Frontal cortex (tissue), 4 donors: ENCODE data around the gene MRPL21. TPM values are rescaled to one million over a fixed set of nuclear protein-coding genes. Genes with fewer than 3 reads are reported as not detected.
"Not testable (repeated sequence)": the region's sequence is repeated elsewhere in the genome, so short reads cannot be mapped to it uniquely, and the experiment has no call there.

ENCODE experiments used
- DNase-seq, 2 donors: peaks; one replicate each; pipeline ENCODE4 v3.0.0; 2012; ENCODE audit warnings: low spot score in 2 of 2
- FAIRE-seq: peaks from 2 replicates; lab custom pipeline; 2012; peaks lifted over from hg19 to GRCh38; lab: Jason Lieb, UNC
- total RNA-seq: library from RNA; depleted of rRNA; stranded (reverse); fragments of >200 nt; gene quantifications from one replicate; pipeline ENCODE4 v1.2.3, GENCODE V29; 2014
- donor health status: control.
- donor health status: control.
- donor health status: control.

MRPL21 gene
- total RNA-seq, 1 donor from 2014 or later = 51.0 TPM

DNA sequence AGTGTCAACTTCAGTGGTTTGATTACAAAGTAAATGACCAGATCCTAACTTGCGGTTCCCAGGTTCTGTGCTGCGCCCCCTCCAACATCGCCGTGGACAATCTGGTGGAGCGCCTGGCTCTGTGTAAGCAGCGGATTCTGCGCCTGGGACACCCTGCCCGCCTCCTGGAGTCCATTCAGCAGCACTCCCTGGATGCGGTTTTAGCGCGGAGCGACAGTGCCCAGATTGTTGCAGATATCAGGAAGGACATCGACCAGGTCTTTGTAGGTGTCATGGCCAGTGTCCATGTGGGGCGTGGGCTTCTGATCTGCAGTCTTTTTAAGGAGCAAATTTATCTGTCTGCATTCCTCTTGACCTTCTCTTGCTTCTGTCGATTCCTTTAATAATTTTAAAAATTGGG lies 11.1 kb upstream of the MRPL21 start:
- FAIRE-seq = no peak

DNA sequence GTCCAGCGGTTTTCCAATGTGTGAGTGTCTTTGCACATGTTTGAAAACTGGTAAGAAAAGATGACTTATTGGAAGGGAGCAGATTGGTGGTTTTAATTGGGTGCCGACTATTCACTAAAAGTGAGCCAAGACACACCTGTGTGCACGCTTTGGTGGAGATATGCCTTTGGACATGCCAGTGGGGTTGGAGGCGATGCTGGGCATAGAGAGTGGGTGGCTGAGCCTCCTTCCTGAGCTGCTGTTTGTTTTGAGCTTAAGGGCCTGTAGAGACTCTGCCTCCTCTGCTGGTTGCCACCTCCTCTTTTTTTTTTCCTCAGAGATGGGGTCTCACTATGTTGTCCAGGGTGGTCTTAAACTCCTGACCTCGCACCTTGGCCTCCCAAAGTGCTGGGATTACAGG lies 9.6 kb upstream of the MRPL21 start:
- DNase-seq = no peak
- no peak for FAIRE-seq

More for the DNA sequence above, 11.1 kb upstream of the MRPL21 start:
- no peak for DNase-seq

DNA sequence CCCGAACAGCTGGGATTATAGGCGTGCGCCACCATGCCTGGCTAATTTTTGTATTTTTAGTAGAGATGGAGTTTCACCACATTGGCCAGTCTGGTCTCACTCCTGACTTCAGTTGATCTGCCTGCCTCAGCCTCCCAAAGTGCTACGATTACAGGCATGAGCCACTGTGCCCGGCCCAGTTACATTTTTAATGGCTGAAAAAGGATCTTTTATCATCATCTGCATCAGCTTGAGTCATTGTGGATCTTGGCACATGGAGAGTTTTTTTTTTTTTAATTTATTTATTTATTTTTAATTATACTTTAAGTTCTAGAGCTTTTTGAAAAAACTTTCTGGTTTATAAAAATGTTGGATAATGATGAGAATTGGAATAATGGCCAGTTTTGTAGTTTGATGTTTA lies 8.6 kb upstream of the MRPL21 start:
- DNase-seq (no peak), FAIRE-seq (no peak)

DNA sequence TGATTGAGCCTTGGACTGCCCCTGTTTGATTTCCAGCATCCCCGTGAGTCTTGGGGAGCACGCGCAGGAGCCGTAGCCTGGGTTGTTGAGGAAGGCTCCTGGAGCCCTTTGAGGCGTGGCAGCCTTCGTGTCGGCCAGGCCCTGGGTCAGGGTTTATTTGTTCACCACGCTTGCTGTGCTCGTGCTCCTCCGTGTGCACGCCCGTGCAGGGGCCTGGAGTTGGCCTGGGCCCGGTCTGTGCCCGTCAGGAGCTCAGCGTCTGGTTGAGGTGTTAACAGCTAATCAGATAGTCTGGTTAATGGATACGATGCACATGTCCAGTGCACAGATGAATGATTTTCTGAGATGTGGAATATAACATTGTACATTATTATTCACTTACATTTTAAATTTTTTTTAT lies 8.1 kb upstream of the MRPL21 start:
- no peak for FAIRE-seq
- no peak for DNase-seq

DNA sequence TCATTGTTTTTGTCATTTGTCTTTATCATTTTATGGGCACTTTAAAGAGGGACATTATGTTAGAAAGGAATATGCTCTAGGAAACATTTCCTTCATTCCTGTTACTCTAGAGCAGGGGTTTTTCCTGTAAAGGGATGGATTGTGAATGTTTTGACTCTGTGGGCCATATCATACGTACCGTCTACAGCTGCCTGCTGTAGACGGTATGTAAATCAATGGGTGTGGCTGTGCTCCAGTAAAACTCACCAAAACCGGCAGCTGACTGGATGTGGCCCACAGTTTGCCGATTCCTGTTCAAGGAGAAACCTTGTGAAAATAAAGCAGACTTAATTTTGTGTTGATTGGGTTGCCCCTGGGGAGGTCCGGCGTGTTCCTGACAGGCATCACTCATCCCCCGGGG lies 7.3 kb upstream of the MRPL21 start:
- DNase-seq (no peak), FAIRE-seq (no peak)

DNA sequence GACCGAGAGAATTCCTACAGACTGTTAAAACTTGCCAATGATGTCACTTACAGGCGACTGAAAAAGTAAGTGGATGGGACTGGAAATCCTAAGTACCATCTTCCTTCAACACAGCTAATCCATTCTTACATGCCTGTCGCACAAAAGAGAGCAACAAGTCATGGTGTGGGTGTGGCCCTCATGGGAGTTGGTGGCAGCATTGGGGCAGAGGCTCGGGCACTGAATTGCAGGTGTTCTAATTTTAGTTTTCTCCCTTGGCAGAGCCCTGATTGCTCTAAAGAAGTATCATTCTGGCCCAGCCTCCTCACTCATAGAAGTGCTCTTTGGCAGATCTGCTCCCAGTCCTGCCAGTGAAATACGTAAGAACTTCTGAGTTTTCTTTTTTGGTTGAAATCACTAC lies 4.6 kb upstream of the MRPL21 start:
- FAIRE-seq (no peak), DNase-seq (no peak)

DNA sequence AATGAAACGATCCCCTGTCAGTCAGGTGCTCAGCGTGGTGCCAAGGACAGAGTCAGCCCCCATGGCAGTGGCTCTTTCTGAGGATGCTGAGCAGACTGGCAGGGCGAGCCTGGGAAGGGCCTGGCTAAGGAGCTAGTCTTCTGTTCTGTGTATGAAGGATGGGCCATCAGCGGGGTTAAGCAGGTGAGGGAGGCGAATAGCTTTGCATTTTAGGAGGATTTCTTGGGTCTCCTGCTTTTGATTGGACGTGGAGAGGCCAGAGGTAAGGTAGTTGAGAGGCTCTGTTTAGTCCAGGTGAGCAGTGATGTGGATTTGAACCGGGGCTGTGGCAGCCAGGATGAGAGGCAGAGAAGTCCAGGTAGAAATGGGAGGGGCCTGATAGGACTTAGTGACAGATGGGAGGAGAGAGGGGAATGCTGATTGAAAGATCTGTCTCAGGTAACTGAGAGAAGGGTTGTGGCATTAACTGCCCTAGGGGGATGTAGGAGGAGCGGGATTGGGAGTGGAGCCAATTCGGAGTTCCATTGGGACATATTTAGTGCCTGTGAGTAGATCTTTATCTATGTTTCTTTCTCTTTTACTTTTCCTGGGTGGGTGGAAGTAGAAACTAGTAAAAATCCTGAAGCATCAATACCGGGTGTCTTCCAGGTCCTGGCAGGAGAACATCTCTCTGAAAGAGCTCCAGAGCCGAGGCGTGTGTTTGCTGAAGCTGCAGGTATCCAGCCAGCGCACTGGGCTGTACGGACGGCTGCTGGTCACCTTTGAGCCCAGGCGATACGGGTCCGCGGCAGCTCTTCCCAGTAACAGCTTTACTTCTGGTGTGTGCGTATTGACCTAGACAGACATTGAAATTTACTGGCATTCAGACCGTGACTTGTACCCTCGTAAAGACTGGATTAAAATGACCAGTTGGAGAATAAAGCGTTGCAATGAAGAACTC lies 2.1 kb upstream of the MRPL21 start:
- FAIRE-seq (no peak), DNase-seq (no peak)

DNA sequence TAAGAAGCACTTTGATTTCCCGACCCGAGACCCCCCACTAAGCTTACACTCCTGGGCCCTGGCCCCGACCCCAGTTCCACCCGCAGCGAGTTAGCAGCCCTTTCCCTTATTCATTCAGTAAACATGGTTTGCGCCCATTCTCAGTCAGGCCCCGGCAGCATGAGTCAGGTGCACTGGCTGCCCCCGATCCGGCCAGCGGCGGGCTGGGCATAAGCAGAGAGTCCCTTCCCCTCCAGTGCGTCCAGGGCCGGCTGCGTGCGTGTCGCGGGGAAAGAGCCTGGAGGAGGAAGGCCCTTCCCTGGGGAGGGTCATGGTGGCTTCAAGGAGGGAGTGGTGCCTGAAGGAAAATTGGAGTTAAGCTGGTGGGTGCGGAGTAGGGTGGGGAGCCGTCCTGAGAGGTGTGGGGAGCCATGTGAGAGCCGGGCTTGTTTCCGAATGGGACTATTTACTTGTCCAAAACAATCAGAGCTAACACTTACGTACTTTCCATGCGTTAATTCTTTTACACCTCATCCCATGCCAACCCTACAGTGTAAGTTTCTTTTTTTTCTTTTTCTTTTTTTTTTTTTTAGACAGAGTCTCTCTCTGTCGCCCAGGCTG lies 716 bp upstream of the MRPL21 start:
- no peak for FAIRE-seq

DNA sequence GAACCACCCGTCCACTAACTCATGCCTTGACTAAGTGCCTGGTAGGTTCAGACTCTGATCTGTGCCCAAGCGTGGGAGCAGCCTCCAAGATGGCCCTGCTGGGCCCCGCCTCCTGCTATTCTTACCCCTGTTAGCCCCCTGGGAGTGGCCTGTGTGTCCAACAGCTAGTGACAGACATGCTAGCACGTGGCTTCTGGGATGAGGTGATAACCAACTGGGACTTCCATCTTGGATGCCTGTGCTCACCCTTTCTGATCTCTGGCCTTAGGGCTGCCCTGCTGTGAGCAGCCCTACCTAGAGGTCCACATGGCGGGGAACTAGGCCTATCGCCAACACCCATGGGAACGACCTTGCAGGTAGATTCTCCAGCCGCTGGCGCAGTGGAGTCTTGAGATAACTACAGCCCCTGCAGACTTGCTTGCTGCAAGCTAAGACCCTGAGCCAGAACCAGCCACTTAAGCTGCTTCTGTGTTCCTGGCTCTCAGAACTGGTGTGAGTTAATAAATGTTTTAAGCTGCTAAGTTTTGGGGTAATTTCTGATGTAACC lies 2.7 kb downstream of the MRPL21 start:
- FAIRE-seq (no peak), DNase-seq (no peak)

More for the DNA sequence above, 716 bp upstream of the MRPL21 start:
- peak in 1 of 2 donors; percentile 55 for DNase-seq

DNA sequence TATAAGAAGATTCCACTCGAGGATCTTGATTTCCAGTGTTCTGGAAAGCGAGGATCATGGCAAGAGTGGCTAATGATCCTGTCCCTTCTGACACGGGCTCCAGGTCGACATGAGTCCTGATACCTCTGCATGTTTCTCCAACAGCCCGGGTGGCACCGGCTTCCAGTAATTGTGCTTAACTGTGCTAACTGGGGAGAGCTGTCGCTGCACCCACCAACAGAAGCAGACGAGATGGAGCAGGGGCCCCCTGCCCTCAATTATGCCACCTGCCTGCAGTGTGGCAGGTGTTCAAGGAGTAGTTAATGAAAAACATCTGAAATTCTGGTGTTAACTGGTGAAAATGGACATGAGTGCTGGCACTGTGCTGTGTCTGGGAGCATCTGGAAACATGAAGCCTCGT lies 6.2 kb downstream of the MRPL21 start:
- FAIRE-seq (no peak), DNase-seq (no peak)

DNA sequence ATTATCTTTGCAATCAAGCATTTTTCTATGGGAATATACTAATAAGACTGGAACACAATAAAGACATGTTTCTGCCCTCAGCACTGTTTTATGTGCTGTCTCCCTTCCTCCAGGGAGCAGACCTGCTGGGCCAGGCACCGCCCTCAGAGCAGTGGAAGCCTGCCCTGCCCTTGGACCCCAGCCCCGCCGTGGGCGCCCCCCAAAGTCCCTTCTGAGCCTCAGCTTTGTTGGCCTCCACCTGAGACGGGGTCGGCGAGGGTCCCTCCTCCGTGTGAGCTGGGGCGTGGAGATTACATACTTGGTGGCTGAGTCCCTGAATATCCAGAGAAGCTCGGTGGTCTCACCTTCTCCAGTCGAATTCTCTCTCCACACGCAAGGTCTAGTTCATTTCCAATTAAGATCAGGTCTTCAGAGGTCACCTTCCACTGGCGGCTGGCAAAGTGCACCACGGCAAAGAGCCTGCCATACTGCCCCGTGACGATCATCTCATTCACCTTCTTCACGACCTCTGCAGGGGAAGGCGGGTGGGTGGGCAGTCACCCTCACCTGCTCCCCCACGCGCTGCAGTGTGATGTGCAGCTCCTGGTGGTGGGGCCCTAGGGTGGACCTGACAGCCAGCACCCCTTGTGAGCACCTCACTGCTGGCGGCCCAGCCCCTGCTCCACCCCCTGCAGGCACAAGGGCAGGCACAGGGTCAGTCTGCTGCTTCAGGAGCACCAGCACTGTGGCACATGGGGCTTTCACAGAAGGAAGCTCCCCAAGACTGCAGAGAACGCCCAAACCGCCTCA lies 7.3 kb downstream of the MRPL21 start:
- no peak for FAIRE-seq
- DNase-seq = no peak

DNA sequence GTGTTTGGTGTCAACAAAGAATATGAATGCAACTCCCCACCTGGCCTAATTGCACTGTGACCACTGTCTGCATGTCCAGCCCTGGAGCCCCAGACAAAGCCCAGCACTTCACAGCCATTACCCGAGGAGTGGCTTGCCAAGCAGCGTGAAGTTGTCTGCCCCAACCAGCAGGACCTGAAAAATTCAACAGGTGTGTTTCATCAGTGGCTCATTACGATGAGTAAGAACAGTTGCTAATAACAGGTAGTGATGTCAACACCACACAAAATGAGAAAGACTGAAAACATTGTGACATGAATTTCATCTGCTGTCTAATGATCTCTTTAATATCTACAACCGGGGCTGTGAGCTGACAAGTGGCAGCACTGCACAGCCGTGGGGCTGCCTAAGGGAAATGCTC lies 10.3 kb downstream of the MRPL21 start:
- no peak for FAIRE-seq
- DNase-seq = no peak

DNA sequence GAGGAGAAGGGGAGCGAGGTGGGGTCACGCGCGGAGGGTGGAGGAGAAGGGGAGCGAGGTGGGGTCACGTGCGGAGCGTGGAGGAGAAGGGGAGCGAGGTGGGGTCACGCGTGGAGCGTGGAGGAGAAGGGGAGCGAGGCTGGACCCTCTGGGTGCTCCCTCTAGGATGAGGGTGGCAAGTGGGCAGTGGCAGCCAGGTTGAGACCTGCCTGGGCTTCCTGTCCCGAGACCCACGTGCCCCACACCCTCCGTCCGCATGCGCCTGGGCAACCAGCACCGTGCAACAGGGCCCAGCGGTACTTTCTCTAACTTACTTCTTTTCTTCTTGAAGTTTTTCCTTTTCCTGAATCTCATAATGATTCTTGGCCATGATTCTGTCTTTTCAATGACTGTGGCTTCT lies 11.1 kb downstream of the MRPL21 start:
- FAIRE-seq (no peak), DNase-seq (no peak)

DNA sequence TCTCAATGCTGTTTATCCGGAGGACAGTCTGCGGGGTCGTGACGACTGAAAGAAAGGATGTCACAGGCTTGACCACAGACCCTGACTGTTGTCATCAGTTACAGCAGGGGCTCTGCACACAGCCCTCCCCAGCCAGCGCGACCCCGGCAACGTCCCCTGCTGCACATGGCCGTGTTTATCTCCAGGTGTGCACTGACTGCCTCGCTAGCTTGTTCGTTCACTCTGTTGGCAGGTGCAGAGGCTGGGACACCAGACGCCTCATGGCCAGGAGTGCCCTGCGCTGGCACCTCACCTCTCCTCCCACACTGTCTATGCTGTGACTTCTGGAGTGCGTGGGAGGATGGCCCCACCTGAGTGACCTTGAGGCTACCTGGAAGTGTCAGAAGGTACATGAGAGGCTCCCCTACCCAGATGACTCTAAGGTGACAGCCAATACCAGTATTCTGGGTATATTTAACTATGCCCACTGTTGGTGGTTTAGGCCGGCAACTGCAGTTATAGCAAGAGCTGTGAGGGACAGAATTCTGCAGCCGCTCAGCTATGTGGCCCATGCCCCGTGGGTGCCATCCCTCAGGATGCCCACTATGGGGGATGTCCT lies 12.2 kb downstream of the MRPL21 start:
- no peak for DNase-seq
- no peak for FAIRE-seq

DNA sequence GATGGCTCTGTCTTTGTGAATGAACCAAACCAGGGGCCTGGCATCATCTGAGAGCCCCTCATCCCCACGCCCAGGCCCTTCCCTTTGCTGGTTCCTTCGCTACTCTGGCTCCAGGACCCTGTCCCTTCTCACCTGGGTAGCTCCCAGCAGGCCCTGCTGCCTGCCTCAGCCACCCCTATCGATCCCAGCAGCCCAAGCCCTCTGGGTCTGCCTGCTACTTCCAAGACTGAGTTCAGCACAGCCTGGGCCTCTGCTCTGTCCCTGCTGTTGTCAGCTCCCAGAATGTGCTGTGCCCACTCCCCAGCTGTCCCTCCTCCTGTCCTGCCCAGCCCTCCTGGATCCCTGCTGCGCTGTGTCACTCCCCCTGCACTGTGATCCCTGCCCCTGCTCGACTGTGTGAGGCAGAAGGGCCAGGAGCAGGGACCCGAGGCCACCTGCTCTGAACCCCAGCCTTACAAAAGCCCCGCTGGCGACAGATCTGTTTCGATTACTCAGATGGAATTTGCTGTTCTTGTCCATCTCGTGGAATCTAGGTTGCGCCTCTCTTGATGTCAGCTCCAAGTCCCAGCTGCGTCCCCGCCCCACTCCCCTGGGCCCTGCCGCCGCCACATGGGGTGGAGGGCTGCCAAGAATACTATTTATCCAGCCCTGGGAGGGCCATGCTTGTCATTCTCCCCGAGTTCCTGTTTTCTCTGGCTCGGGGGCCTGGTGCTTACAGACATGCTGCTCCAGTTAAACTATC lies 13.0 kb downstream of the MRPL21 start:
- peak; percentile 66 to 84 for DNase-seq

DNA sequence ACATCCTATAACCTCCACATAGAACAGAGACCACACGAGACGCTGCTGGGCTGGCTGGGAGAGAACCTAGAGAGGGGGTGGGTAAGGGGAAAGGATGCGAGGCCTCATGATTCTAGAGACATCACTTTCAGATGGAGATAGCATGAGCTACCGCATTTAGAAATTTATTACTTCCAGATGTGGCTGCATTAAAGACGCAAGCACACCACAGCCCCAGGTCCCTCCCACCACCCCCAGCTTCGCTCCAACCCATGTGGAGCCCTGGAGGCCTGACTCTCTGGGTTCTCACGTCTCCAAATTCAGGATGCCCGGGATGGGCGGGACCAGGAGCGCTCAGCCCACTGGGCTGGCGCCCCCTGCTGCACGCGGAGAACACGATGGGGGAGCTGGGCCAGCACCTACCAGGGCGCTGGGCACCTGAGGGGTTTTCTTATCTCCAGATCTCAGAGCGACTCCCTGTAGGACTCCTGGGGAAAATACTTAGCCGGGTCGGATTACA lies 13.6 kb downstream of the MRPL21 start:
- no peak for DNase-seq
- no peak for FAIRE-seq

More for the DNA sequence above, 13.0 kb downstream of the MRPL21 start:
- FAIRE-seq = no peak

DNA sequence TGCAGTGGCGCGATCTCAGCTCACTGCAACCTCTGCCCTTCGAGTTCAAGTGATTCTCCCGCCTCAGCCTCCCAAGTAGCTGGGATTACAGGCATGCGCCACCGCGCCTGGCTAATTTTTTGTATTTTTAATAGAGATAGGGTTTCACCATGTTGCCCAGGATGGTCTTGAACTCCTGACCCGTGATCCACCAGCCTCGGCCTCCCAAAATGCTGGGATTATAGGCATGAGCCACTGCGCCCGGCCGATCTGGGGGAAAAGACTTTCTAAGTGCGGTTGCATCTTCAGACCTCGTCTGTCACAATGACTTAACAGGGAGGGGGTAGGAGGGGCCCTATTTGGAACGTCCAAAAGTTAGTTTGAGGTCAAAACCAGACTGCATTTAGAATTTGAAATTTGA lies 18.8 kb downstream of the MRPL21 start:
- FAIRE-seq, DNase-seq: not testable (repeated sequence)

DNA sequence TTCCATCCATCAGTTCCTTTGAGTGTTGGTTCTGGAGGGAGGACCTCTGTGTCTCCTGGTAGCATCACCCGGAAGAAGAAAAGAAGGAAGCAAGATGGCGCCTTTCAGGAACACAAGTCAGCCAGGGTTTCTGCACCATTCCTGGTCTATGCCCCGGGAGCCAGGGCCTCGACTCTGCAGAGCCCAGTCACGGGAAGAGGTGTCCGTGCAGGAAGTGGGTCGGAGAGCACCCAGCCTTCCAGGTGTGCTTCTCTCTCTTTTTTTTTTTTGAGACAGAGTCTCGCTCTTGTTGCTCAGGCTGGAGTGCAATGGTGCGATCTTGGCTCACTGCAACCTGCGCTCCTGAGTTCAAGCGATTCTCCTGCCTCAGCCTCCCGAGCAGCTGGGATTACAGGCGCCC lies 21.2 kb downstream of the MRPL21 start:
- FAIRE-seq (no peak), DNase-seq (no peak)

DNA sequence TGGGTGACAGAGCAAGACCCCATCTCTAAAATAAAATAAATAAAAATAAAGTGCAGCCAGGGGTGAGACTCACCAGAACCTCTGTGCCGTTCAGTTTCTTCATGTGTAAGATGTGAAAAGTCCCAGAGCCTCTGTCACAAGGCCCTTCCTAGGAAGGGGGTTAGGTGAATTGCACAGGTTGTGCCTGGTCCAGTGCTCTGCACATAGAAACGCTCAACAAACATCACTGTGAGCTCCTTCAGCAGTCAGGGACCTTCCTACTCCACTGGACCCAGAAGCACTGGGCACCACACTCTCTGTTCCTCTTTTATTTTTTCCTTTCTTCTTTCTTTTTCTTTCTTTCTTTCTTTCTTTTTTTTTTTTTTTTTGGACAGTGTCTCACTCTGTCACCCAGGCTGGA lies 22.3 kb downstream of the MRPL21 start:
- no peak for FAIRE-seq
- no peak for DNase-seq
